HEK293 (cell line): ENCODE measurements around the gene PYDC1.

Source experiments
- CTCF ChIA-PET: fragments of 350-600 bp; formaldehyde crosslinking; extraction: SDS; loops from one replicate; lab custom pipeline; 2021; ENCODE audit warnings: antibody characterized with exemption; lab: Yijun Ruan, JAX
- POLR2A ChIA-PET: fragments of 300-600 bp; formaldehyde crosslinking; extraction: SDS; loops from one replicate; lab custom pipeline; 2020; ENCODE audit warnings: antibody characterized with exemption, inconsistent platforms; lab: Yijun Ruan, JAX
- H3K27ac ChIP-seq: fragments of 200-500 bp; sonication (Bioruptor generic); 2 replicates; pipeline ENCODE4 v1.5.1; 2014; ENCODE audit warnings: low read depth, low read length, control low read depth, inconsistent platforms; ENCODE audit errors: extremely low read depth
- H3K36me3 ChIP-seq, 2 experiments: fragments of 200-500 bp in 1 of 2; sonication (Bioruptor generic) in 1 of 2; 1 replicate in 1 of 2; 2 replicates in 1 of 2; pipeline ENCODE4 v1.5.1; 2014 to 2017; ENCODE audit warnings: inconsistent platforms in 2 of 2, low read length in 2 of 2; ENCODE audit not compliant: control insufficient read depth in 2 of 2, insufficient read depth in 1 of 2
- H3K4me1 ChIP-seq: fragments of 200-500 bp; sonication (Bioruptor generic); 2 replicates; pipeline ENCODE4 v1.5.1; 2014; ENCODE audit warnings: mild to moderate bottlenecking, low read length, inconsistent platforms; ENCODE audit not compliant: control insufficient read depth, insufficient read depth
- H3K4me3 ChIP-seq: 2 replicates; pipeline ENCODE4 v1.5.1; 2011; ENCODE audit warnings: low read depth, mild to moderate bottlenecking, control low read depth, low read length, moderate library complexity
- H3K9me3 ChIP-seq: fragments of 200-500 bp; sonication (Bioruptor generic); 2 replicates; pipeline ENCODE4 v1.5.1; 2014; ENCODE audit warnings: low read depth, low read length, inconsistent platforms; ENCODE audit not compliant: control insufficient read depth, insufficient read depth
- HOXA7 ChIP-seq: sonication (generic); formaldehyde crosslinking; IDR thresholded peaks from 2 replicates; pipeline ENCODE4 v1.8.1; 2022; ENCODE audit warnings: missing genetic modification reagents, borderline replicate concordance
- HOXD13 ChIP-seq: sonication (generic); formaldehyde crosslinking; IDR thresholded peaks from 2 replicates; pipeline ENCODE4 v1.8.0; 2022; ENCODE audit warnings: missing genetic modification reagents, borderline replicate concordance
- MZF1 ChIP-seq: fragments of 450-650 bp; formaldehyde crosslinking; IDR thresholded peaks from 2 replicates; pipeline ENCODE4 v1.5.1; 2017; ENCODE audit warnings: missing biosample characterization, missing genetic modification characterization, borderline replicate concordance
- PATZ1 ChIP-seq: fragments of 450-650 bp; formaldehyde crosslinking; IDR thresholded peaks from 2 replicates; pipeline ENCODE4 v1.5.1; 2016; ENCODE audit warnings: missing biosample characterization, missing genetic modification characterization
- PBX3 ChIP-seq: sonication (generic); formaldehyde crosslinking; IDR thresholded peaks from 2 replicates; pipeline ENCODE4 v1.8.1; 2022; ENCODE audit warnings: mild to moderate bottlenecking, moderate library complexity, missing genetic modification reagents
- RBAK ChIP-seq: fragments of 450-650 bp; formaldehyde crosslinking; IDR thresholded peaks from 2 replicates; pipeline ENCODE4 v1.5.1; 2016; ENCODE audit warnings: missing biosample characterization, missing genetic modification characterization
- ZBTB17 ChIP-seq: fragments of 450-650 bp; formaldehyde crosslinking; IDR thresholded peaks from 2 replicates; pipeline ENCODE4 v1.5.1; 2016; ENCODE audit warnings: missing biosample characterization, missing genetic modification characterization
- ZBTB20 ChIP-seq: fragments of 450-650 bp; formaldehyde crosslinking; IDR thresholded peaks from 2 replicates; pipeline ENCODE4 v1.5.1; 2016; ENCODE audit warnings: missing biosample characterization, missing genetic modification characterization
- ZNF138 ChIP-seq: fragments of 450-650 bp; formaldehyde crosslinking; IDR thresholded peaks from 2 replicates; pipeline ENCODE4 v1.5.1; 2016; ENCODE audit warnings: missing biosample characterization, missing genetic modification characterization, borderline replicate concordance
- ZNF280C ChIP-seq: fragments of 450-650 bp; formaldehyde crosslinking; IDR thresholded peaks from 2 replicates; pipeline ENCODE4 v1.5.1; 2016; ENCODE audit warnings: missing biosample characterization, missing genetic modification characterization
- ZNF280D ChIP-seq: fragments of 450-650 bp; formaldehyde crosslinking; IDR thresholded peaks from 2 replicates; pipeline ENCODE4 v1.5.1; 2016; ENCODE audit warnings: missing biosample characterization, missing genetic modification characterization
- ZNF302 ChIP-seq: fragments of 450-650 bp; formaldehyde crosslinking; IDR thresholded peaks from 2 replicates; pipeline ENCODE4 v1.5.1; 2016; ENCODE audit warnings: missing biosample characterization, missing genetic modification characterization, low read depth
- ZNF560 ChIP-seq: fragments of 450-650 bp; formaldehyde crosslinking; IDR thresholded peaks from 2 replicates; pipeline ENCODE4 v1.5.1; 2017; ENCODE audit warnings: missing biosample characterization, missing genetic modification characterization, borderline replicate concordance
- ZNF561 ChIP-seq: fragments of 450-650 bp; IDR thresholded peaks from 2 replicates; pipeline ENCODE4 v1.5.1; 2018; ENCODE audit warnings: missing biosample characterization, missing genetic modification characterization, borderline replicate concordance
- ZNF670 ChIP-seq: fragments of 450-650 bp; formaldehyde crosslinking; IDR thresholded peaks from 2 replicates; pipeline ENCODE4 v1.5.1; 2016; ENCODE audit warnings: missing biosample characterization, missing genetic modification characterization, low read depth
- ZSCAN30 ChIP-seq: fragments of 450-650 bp; IDR thresholded peaks from 2 replicates; pipeline ENCODE4 v1.5.1; 2018; ENCODE audit warnings: missing biosample characterization, mild to moderate bottlenecking, missing genetic modification characterization, moderate library complexity

PYDC1 gene

GRCh38 chr16:31224092-31224955 lies 7.4 kb upstream of the PYDC1 start:
- POLR2A ChIA-PET, result no interaction called here

GRCh38 chr16:31223044-31223443 lies 6.1 kb upstream of the PYDC1 start:
- POLR2A ChIA-PET, result no interaction called here

More at GRCh38 chr16:31224092-31224955, 7.4 kb upstream of the PYDC1 start:
- no peak overlapping the region for H3K4me3 ChIP-seq
- no peaks in the 10 kb centered on the region for H3K4me1 ChIP-seq
- H3K27ac ChIP-seq, result no peak overlapping the region
- H3K9me3 ChIP-seq, result no peaks in the 10 kb centered on the region
- no peak for TF ChIP-seq ZNF280C (tag by site-specific recombination)
- no peak for TF ChIP-seq PATZ1 (tag by site-specific recombination)
- TF ChIP-seq RBAK (tag by site-specific recombination), result no peak
- no peak for TF ChIP-seq HOXA7 (CRISPR knock-in tag)
- no peak for TF ChIP-seq ZNF138
- TF ChIP-seq ZNF561, result no peak
- TF ChIP-seq, all 188 proteins: peak for 0
- CTCF ChIA-PET, result no interaction called here
- no peaks in the 10 kb centered on the region for H3K36me3 ChIP-seq

More at GRCh38 chr16:31223044-31223443, 6.1 kb upstream of the PYDC1 start:
- H3K4me3 ChIP-seq, result no peak overlapping the region
- CTCF ChIA-PET, result no interaction called here
- no peak for TF ChIP-seq ZNF280D (tag by site-specific recombination)
- TF ChIP-seq ZBTB20 (tag by site-specific recombination), result no peak
- no peak for TF ChIP-seq HOXD13 (CRISPR knock-in tag)
- TF ChIP-seq ZBTB17 (tag by site-specific recombination), result no peak
- no peak for TF ChIP-seq PBX3 (CRISPR knock-in tag)
- TF ChIP-seq ZSCAN30 (tag by site-specific recombination), result no peak
- TF ChIP-seq ZNF670 (tag by site-specific recombination), result no peak
- TF ChIP-seq ZNF302 (tag by site-specific recombination), result no peak
- TF ChIP-seq ZNF560 (tag by site-specific recombination), result no peak
- no peak for TF ChIP-seq MZF1 (tag by site-specific recombination)
- H3K27ac ChIP-seq, result no peak overlapping the region
- H3K36me3 ChIP-seq, result no peaks in the 10 kb centered on the region
- H3K4me1 ChIP-seq, result no peaks in the 10 kb centered on the region
- no peaks in the 10 kb centered on the region for H3K9me3 ChIP-seq
